ENCODE measurements around the gene IFT25. TPM values are rescaled to one million over a fixed set of nuclear protein-coding genes. Genes with fewer than 3 reads are reported as not detected.

IFT25 gene
- total RNA-seq, 3 donors from 2014 or later: 20.8 to 27.7 (median 23.3) TPM

GRCh38 chr1:53929246-53929960 is 16.1 kb downstream of the IFT25 start:
- no peaks in the 10 kb centered on the region for H3K27me3 ChIP-seq
- DNase-seq (ENCODE audit: low spot score in 2 of 2): no peak
- intact Hi-C loops (cut with DNase I; ENCODE audit: low total_unique reads): no loop called here
- TF ChIP-seq CTCF (IDR thresholded peaks at IDR 0.05) (no peak), POLR2AphosphoS5 (IDR thresholded peaks at IDR 0.05) (no peak), POLR2A (IDR thresholded peaks at IDR 0.05) (no peak)
- H3K4me1 ChIP-seq: no peaks in the 10 kb centered on the region
- H3K36me3 ChIP-seq: no peaks in the 10 kb centered on the region
- H3K27ac ChIP-seq: no peak overlapping the region
- no peaks in the 10 kb centered on the region for H3K9me3 ChIP-seq
- H3K4me3 ChIP-seq: no peak overlapping the region

- Histone ChIP-seq H3K9me3 (no peaks in the 10 kb centered on the region), H3K4me3 (no peak overlapping the region), H3K36me3 (no peaks in the 10 kb centered on the region), H3K4me1 (no peaks in the 10 kb centered on the region), H3K27me3 (no peaks in the 10 kb centered on the region), H3K27ac (no peak overlapping the region)
- intact Hi-C loops (cut with DNase I; ENCODE audit: low total_unique reads): no loop called here
- TF ChIP-seq POLR2AphosphoS5 (IDR thresholded peaks at IDR 0.05) (no peak), CTCF (IDR thresholded peaks at IDR 0.05) (no peak), POLR2A (IDR thresholded peaks at IDR 0.05) (no peak)
- no peak for DNase-seq (ENCODE audit: low spot score in 2 of 2)
Observed at GRCh38 chr1:53927376-53927881, 18.1 kb downstream of the IFT25 start.

GRCh38 chr1:53919675-53920066 is 25.8 kb downstream of the IFT25 start:
- TF ChIP-seq CTCF (IDR thresholded peaks at IDR 0.05) (no peak), POLR2A (IDR thresholded peaks at IDR 0.05) (no peak), POLR2AphosphoS5 (IDR thresholded peaks at IDR 0.05) (no peak)
- Histone ChIP-seq H3K27ac (no peak overlapping the region), H3K4me3 (no peak overlapping the region), H3K36me3 (peaks cover 4% of the 10 kb centered on the region), H3K4me1 (peaks cover 0 to 9% of the 10 kb centered on the region in 2 donors), H3K9me3 (no peaks in the 10 kb centered on the region), H3K27me3 (no peaks in the 10 kb centered on the region)
- DNase-seq (ENCODE audit: low spot score in 2 of 2): no peak
- intact Hi-C loops (cut with DNase I; ENCODE audit: low total_unique reads): loop anchor here (10.0 kb wide), 1 partner anchor 1555 kb away; the partner anchor contains the start of gene CC2D1B

GRCh38 chr1:53918343-53918742 is 27.2 kb downstream of the IFT25 start:
- peaks cover 0 to 9% of the 10 kb centered on the region in 2 donors for H3K4me1 ChIP-seq
- H3K4me3 ChIP-seq: no peak overlapping the region
- DNase-seq (ENCODE audit: low spot score in 2 of 2): no peak
- peaks cover 4% of the 10 kb centered on the region for H3K36me3 ChIP-seq
- intact Hi-C loops (cut with DNase I; ENCODE audit: low total_unique reads): loop anchor here (10.0 kb wide), 1 partner anchor 1554 kb away; the partner anchor contains the start of gene CC2D1B
- H3K27ac ChIP-seq: no peak overlapping the region
- H3K27me3 ChIP-seq: no peaks in the 10 kb centered on the region
- H3K9me3 ChIP-seq: no peaks in the 10 kb centered on the region
- TF ChIP-seq CTCF (IDR thresholded peaks at IDR 0.05): no peak
- TF ChIP-seq POLR2A (IDR thresholded peaks at IDR 0.05): no peak
- TF ChIP-seq POLR2AphosphoS5 (IDR thresholded peaks at IDR 0.05): no peak

GRCh38 chr1:53913352-53914033 is 32.0 kb downstream of the IFT25 start:
- Histone ChIP-seq H3K9me3 (no peaks in the 10 kb centered on the region), H3K4me1 (no peaks in the 10 kb centered on the region), H3K27ac (no peak overlapping the region), H3K4me3 (no peak overlapping the region), H3K36me3 (no peaks in the 10 kb centered on the region), H3K27me3 (no peaks in the 10 kb centered on the region)
- intact Hi-C loops (cut with DNase I; ENCODE audit: low total_unique reads): loop anchor here (10.0 kb wide), 1 partner anchor 1549 kb away; the partner anchor contains the start of gene CC2D1B
- TF ChIP-seq POLR2A (IDR thresholded peaks at IDR 0.05) (no peak), CTCF (IDR thresholded peaks at IDR 0.05) (no peak), POLR2AphosphoS5 (IDR thresholded peaks at IDR 0.05) (no peak)
- DNase-seq (ENCODE audit: low spot score in 2 of 2): no peak
